ENCODE results near the gene SNX33. TPM values are rescaled to one million over a fixed set of nuclear protein-coding genes. Genes with fewer than 3 reads are reported as not detected.

The SNX33 gene, protein sequence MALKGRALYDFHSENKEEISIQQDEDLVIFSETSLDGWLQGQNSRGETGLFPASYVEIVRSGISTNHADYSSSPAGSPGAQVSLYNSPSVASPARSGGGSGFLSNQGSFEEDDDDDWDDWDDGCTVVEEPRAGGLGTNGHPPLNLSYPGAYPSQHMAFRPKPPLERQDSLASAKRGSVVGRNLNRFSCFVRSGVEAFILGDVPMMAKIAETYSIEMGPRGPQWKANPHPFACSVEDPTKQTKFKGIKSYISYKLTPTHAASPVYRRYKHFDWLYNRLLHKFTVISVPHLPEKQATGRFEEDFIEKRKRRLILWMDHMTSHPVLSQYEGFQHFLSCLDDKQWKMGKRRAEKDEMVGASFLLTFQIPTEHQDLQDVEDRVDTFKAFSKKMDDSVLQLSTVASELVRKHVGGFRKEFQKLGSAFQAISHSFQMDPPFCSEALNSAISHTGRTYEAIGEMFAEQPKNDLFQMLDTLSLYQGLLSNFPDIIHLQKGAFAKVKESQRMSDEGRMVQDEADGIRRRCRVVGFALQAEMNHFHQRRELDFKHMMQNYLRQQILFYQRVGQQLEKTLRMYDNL
- polyA plus RNA-seq (2011; rRNA removed): 8.4 and 10.7 TPM in 2 replicates
- 5.3 and 7.3 TPM in 2 replicates for polyA plus RNA-seq (2012; cell fraction: cytosol; rRNA removed)
- polyA plus RNA-seq (2012; cell fraction: nucleus; rRNA removed): 9.0 and 10.2 TPM in 2 replicates
- 8.1 to 11.6 TPM (median 11.2 TPM) in 3 replicates for polyA plus RNA-seq (2017; fragmentation: RNase III; extraction: RNeasy Plus Mini Kit Qiagen cat#74134 plus additional on column Dnase treatment)
- polyA minus RNA-seq (2011; rRNA and poly(A)+ RNA removed): 19.7 and 21.2 TPM in 2 replicates

DNA sequence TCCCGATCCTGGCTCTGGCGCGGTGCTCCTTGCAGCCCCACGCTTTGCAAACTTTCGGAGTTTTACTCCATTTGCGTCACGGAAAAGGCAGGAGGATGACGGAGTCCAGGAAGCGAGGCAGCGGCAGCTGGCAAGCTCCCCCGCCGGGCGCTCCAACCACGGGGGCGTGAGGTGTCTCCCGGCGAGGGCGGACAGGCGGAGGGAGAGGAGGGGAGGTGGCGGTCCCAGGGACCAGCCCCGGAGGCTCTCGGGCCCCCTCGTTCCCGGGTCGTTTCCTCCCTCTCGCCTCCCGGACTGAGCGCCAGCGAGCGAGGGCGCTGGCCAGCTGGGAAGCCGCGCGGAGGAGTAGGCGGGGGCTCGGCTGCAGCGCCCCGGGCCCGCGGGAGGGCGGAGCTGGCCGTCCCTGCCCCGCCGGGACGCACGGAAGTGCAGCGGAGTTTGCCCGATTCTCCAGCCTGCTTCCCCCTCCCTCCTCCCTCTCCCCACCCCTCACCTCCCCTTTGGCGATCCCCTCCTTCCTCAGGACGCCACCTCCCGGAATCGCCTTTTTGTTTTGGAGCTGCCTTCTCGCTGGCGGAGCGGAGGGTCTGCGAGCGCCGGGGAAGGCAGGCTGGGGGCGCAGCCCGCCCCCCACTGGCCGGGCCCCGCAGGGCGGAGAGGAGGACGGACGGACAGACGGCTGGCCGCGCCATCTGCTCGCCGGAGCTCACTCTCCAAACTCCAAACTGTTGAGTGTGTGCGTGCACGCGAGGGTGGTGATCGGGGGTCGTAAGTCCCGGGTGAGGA, at the start of gene SNX33:
SNX33 (plus strand) TSS at position 543 of the 786 bp plus-strand sequence. CDS start 1,191 bp downstream, outside the sequence.
- ChIA-PET POLR2A (interaction anchor here (0.7 to 2.4 kb wide), 12 partner anchors 8 to 279 kb away, joined by 3 to 22 read pairs (median 6); partner anchors contain the start of genes IMP3, MAN2C1, SIN3A and SNUPN), CTCF (interaction anchor here (0.6 to 9.8 kb wide), 29 partner anchors 8 to 412 kb away, joined by 3 to 98 read pairs (median 4); partner anchors contain the start of genes IMP3 and MAN2C1)
- Histone ChIP-seq H3K27ac (peak within 1 kb of the TSS; percentile 91 to 94), H3K4me1 (peaks cover 41% of the 10 kb centered on the region), H3K9me3 (no peaks in the 10 kb centered on the region), H3K4me2 (peak within 1 kb of the TSS; percentile 90), H3K4me3 (peak within 1 kb of the TSS; percentile 75)
- ATAC-seq (peak; percentile 84 to 90), DNase-seq (ENCODE audit: low read depth in 1 of 2, low spot score in 1 of 2) (peak; percentile 81 to 89), FAIRE-seq (no peak)
- WGBS (ENCODE audit: missing lambda C conversion rate): 2% methylated on average over 53 of the region's 76 CpGs
- no peak for TF ChIP-seq ELK1 (IDR thresholded peaks at IDR 0.05; ENCODE audit: low read depth, low read length)
- peak in 1 of 2 experiments; percentile 42; a peak in 2 of 5 replicates for TF ChIP-seq RAD21 (conservative IDR thresholded peaks at IDR 0.05 in 1 of 2, IDR thresholded peaks at IDR 0.05 in 1 of 2)
- TF ChIP-seq, protein P1, sequence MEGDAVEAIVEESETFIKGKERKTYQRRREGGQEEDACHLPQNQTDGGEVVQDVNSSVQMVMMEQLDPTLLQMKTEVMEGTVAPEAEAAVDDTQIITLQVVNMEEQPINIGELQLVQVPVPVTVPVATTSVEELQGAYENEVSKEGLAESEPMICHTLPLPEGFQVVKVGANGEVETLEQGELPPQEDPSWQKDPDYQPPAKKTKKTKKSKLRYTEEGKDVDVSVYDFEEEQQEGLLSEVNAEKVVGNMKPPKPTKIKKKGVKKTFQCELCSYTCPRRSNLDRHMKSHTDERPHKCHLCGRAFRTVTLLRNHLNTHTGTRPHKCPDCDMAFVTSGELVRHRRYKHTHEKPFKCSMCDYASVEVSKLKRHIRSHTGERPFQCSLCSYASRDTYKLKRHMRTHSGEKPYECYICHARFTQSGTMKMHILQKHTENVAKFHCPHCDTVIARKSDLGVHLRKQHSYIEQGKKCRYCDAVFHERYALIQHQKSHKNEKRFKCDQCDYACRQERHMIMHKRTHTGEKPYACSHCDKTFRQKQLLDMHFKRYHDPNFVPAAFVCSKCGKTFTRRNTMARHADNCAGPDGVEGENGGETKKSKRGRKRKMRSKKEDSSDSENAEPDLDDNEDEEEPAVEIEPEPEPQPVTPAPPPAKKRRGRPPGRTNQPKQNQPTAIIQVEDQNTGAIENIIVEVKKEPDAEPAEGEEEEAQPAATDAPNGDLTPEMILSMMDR (IDR thresholded peaks at IDR 0.05): peak; percentile 67
- no peak for TF ChIP-seq RCOR1 (IDR thresholded peaks at IDR 0.05; ENCODE audit: low read depth, low read length)
- TF ChIP-seq, protein P2, sequence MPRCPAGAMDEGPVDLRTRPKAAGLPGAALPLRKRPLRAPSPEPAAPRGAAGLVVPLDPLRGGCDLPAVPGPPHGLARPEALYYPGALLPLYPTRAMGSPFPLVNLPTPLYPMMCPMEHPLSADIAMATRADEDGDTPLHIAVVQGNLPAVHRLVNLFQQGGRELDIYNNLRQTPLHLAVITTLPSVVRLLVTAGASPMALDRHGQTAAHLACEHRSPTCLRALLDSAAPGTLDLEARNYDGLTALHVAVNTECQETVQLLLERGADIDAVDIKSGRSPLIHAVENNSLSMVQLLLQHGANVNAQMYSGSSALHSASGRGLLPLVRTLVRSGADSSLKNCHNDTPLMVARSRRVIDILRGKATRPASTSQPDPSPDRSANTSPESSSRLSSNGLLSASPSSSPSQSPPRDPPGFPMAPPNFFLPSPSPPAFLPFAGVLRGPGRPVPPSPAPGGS (IDR thresholded peaks at IDR 0.05): peak; percentile 15; the same call in 1 of the 3 replicates
- no peak for TF ChIP-seq TP53 (CRISPR knock-in tag; IDR thresholded peaks at IDR 0.05)
- TF ChIP-seq REST (IDR thresholded peaks at IDR 0.05): no peak
- 0 out of 2 replicates have a peak, but pooled peaks have one; percentile 3 for TF ChIP-seq MAZ (IDR thresholded peaks at IDR 0.05; ENCODE audit: borderline replicate concordance, low read depth, low read length)
- TF ChIP-seq NPAS2 (CRISPR knock-in tag; IDR thresholded peaks at IDR 0.05; ENCODE audit: borderline replicate concordance): no peak
- TF ChIP-seq GATA3 (IDR thresholded peaks at IDR 0.05; ENCODE audit: borderline replicate concordance): no peak
- TF ChIP-seq JUN (IDR thresholded peaks at IDR 0.05): peak; percentile 62 to 69; a peak in 3 of 5 replicates
- peak; percentile 83 for TF ChIP-seq POLR2A (IDR thresholded peaks at IDR 0.05; ENCODE audit: low read length)
- TF ChIP-seq EHF (CRISPR knock-in tag; IDR thresholded peaks at IDR 0.05): no peak
- TF ChIP-seq, protein P3, sequence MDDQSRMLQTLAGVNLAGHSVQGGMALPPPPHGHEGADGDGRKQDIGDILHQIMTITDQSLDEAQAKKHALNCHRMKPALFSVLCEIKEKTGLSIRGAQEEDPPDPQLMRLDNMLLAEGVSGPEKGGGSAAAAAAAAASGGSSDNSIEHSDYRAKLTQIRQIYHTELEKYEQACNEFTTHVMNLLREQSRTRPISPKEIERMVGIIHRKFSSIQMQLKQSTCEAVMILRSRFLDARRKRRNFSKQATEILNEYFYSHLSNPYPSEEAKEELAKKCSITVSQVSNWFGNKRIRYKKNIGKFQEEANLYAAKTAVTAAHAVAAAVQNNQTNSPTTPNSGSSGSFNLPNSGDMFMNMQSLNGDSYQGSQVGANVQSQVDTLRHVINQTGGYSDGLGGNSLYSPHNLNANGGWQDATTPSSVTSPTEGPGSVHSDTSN (IDR thresholded peaks at IDR 0.05): no peak
- peak; percentile 57 for TF ChIP-seq SMC3 (IDR thresholded peaks at IDR 0.05)
- 0 out of 2 replicates have a peak, but pooled peaks have one; percentile 35 for TF ChIP-seq E2F6 (IDR thresholded peaks at IDR 0.05; ENCODE audit: borderline replicate concordance, low read depth)
- TF ChIP-seq FOSB (CRISPR knock-in tag; IDR thresholded peaks at IDR 0.05): no peak
- TF ChIP-seq MAX (IDR thresholded peaks at IDR 0.05): peak; percentile 62; the same call in 1 of the 2 replicates
- peak; percentile 50 for TF ChIP-seq PHF8 (IDR thresholded peaks at IDR 0.05; ENCODE audit: borderline replicate concordance, low read depth)
- no peak for TF ChIP-seq FOXS1 (CRISPR knock-in tag; IDR thresholded peaks at IDR 0.05)

Measured in A549 (cell line).